ENCODE measurements around the gene ATG4C. TPM values are rescaled to one million over a fixed set of nuclear protein-coding genes. Genes with fewer than 3 reads are reported as not detected.
"Not testable (repeated sequence)": the region's sequence is repeated elsewhere in the genome, so short reads cannot be mapped to it uniquely, and the experiment has no call there.

ATG4C gene
- total RNA-seq, 1 experiment from 2014 or later, result 13.8 TPM

GRCh38 chr1:62753031-62753965 is 30.6 kb upstream of the ATG4C start:
- ChIA-PET POLR2A (ENCODE audit: unreplicated experiment) (no interaction called here), CTCF (interaction anchor here (1.1 kb wide), 1 partner anchor 112 kb away, joined by 3 read pairs; no protein-coding TSS in a partner anchor)
- Histone ChIP-seq H3K27ac (no peak overlapping the region), H3K36me3 (ENCODE audit: low read depth) (no peaks in the 10 kb centered on the region), H2AFZ (no peak overlapping the region), H3K4me3 (no peak overlapping the region), H3K27me3 (ENCODE audit: insufficient read depth, low read depth) (no peaks in the 10 kb centered on the region), H3K79me2 (ENCODE audit: low read depth) (no peaks in the 10 kb centered on the region), H3K9me3 (ENCODE audit: insufficient read depth, low read depth) (no peaks in the 10 kb centered on the region), H3K9me2 (ENCODE audit: insufficient read depth) (no peaks in the 10 kb centered on the region), H3F3A (ENCODE audit: insufficient read depth, low read depth) (no peaks in the 10 kb centered on the region), H3K4me1 (replicated peaks; ENCODE audit: insufficient read depth) (no peaks in the 10 kb centered on the region), H3K4me2 (no peak overlapping the region), H4K20me1 (ENCODE audit: insufficient read depth) (no peaks in the 10 kb centered on the region)
- BruUV-seq (replicated peaks), result no TSS peak
- intact Hi-C loops (cut with micrococcal nuclease; ENCODE audit: unreplicated experiment), result no loop called here
- no peak for TF ChIP-seq EZH2 (IDR thresholded peaks at IDR 0.05; ENCODE audit: low read depth)
- TF ChIP-seq, protein P1, sequence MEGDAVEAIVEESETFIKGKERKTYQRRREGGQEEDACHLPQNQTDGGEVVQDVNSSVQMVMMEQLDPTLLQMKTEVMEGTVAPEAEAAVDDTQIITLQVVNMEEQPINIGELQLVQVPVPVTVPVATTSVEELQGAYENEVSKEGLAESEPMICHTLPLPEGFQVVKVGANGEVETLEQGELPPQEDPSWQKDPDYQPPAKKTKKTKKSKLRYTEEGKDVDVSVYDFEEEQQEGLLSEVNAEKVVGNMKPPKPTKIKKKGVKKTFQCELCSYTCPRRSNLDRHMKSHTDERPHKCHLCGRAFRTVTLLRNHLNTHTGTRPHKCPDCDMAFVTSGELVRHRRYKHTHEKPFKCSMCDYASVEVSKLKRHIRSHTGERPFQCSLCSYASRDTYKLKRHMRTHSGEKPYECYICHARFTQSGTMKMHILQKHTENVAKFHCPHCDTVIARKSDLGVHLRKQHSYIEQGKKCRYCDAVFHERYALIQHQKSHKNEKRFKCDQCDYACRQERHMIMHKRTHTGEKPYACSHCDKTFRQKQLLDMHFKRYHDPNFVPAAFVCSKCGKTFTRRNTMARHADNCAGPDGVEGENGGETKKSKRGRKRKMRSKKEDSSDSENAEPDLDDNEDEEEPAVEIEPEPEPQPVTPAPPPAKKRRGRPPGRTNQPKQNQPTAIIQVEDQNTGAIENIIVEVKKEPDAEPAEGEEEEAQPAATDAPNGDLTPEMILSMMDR (conservative IDR thresholded peaks at IDR 0.05), result no peak
- no peak for DNase-seq

- DNase-seq; H2AFZ ChIP-seq; intact Hi-C loops (cut with micrococcal nuclease; ENCODE audit: unreplicated experiment); H3K9me2 ChIP-seq (ENCODE audit: insufficient read depth); H3F3A ChIP-seq (ENCODE audit: insufficient read depth, low read depth); H3K4me2 ChIP-seq; CTCF ChIA-PET; H3K36me3 ChIP-seq (ENCODE audit: low read depth); POLR2A ChIA-PET (ENCODE audit: unreplicated experiment); H3K4me3 ChIP-seq; H3K27me3 ChIP-seq (ENCODE audit: insufficient read depth, low read depth); BruUV-seq (replicated peaks); H3K27ac ChIP-seq; H4K20me1 ChIP-seq (ENCODE audit: insufficient read depth); H3K79me2 ChIP-seq (ENCODE audit: low read depth); H3K4me1 ChIP-seq (replicated peaks; ENCODE audit: insufficient read depth); H3K9me3 ChIP-seq (ENCODE audit: insufficient read depth, low read depth): not testable (repeated sequence)
Measured at GRCh38 chr1:62754938-62755337, 29.0 kb upstream of the ATG4C start.

- H3K36me3 ChIP-seq (ENCODE audit: low read depth); H2AFZ ChIP-seq; BruUV-seq (replicated peaks); H3K4me3 ChIP-seq; intact Hi-C loops (cut with micrococcal nuclease; ENCODE audit: unreplicated experiment); H3K27ac ChIP-seq; H3K27me3 ChIP-seq (ENCODE audit: insufficient read depth, low read depth); H4K20me1 ChIP-seq (ENCODE audit: insufficient read depth); H3K79me2 ChIP-seq (ENCODE audit: low read depth); H3K9me3 ChIP-seq (ENCODE audit: insufficient read depth, low read depth); DNase-seq; POLR2A ChIA-PET (ENCODE audit: unreplicated experiment); H3K4me2 ChIP-seq; H3F3A ChIP-seq (ENCODE audit: insufficient read depth, low read depth); H3K9me2 ChIP-seq (ENCODE audit: insufficient read depth); CTCF ChIA-PET: not testable (repeated sequence)
- H3K4me1 ChIP-seq (replicated peaks; ENCODE audit: insufficient read depth), result peaks cover 17% of the 10 kb centered on the region
Measured at GRCh38 chr1:62756255-62756884, 27.6 kb upstream of the ATG4C start.

GRCh38 chr1:62759232-62759875 is 24.6 kb upstream of the ATG4C start:
- H3K79me2 ChIP-seq (ENCODE audit: low read depth); H3K4me3 ChIP-seq; H3K4me2 ChIP-seq; H3K9me2 ChIP-seq (ENCODE audit: insufficient read depth); BruUV-seq (replicated peaks); DNase-seq; H3K9me3 ChIP-seq (ENCODE audit: insufficient read depth, low read depth); intact Hi-C loops (cut with micrococcal nuclease; ENCODE audit: unreplicated experiment); CTCF ChIA-PET; H3K36me3 ChIP-seq (ENCODE audit: low read depth); H3K27me3 ChIP-seq (ENCODE audit: insufficient read depth, low read depth); POLR2A ChIA-PET (ENCODE audit: unreplicated experiment); H3K27ac ChIP-seq; H4K20me1 ChIP-seq (ENCODE audit: insufficient read depth); H3F3A ChIP-seq (ENCODE audit: insufficient read depth, low read depth); H2AFZ ChIP-seq: not testable (repeated sequence)
- H3K4me1 ChIP-seq (replicated peaks; ENCODE audit: insufficient read depth), result peaks cover 17% of the 10 kb centered on the region

GRCh38 chr1:62760021-62760782 is 23.7 kb upstream of the ATG4C start:
- H3K27ac ChIP-seq, result peak overlapping the region; percentile 25
- peaks cover 17% of the 10 kb centered on the region for H3K4me1 ChIP-seq (replicated peaks; ENCODE audit: insufficient read depth)
- DNase-seq; H3K9me3 ChIP-seq (ENCODE audit: insufficient read depth, low read depth); H4K20me1 ChIP-seq (ENCODE audit: insufficient read depth); H2AFZ ChIP-seq; H3F3A ChIP-seq (ENCODE audit: insufficient read depth, low read depth); H3K79me2 ChIP-seq (ENCODE audit: low read depth); H3K27me3 ChIP-seq (ENCODE audit: insufficient read depth, low read depth); H3K9me2 ChIP-seq (ENCODE audit: insufficient read depth); H3K4me3 ChIP-seq; H3K36me3 ChIP-seq (ENCODE audit: low read depth); BruUV-seq (replicated peaks): not testable (repeated sequence)
- ChIA-PET CTCF (interaction anchor here (0.7 kb wide), 1 partner anchor 14 kb away, joined by 3 read pairs; no protein-coding TSS in a partner anchor), POLR2A (ENCODE audit: unreplicated experiment) (interaction anchor here (0.6 kb wide), 1 partner anchor 631 kb away, joined by 3 read pairs; no protein-coding TSS in a partner anchor)
- peak overlapping the region; percentile 39 for H3K4me2 ChIP-seq
- intact Hi-C loops (cut with micrococcal nuclease; ENCODE audit: unreplicated experiment), result loop anchor here (2.0 kb wide), 1 partner anchor 23 kb away; no protein-coding TSS in a partner anchor

All from PC-9 (cell line).